ENCODE data around the gene GPR161.

Gene GPR161

DNA sequence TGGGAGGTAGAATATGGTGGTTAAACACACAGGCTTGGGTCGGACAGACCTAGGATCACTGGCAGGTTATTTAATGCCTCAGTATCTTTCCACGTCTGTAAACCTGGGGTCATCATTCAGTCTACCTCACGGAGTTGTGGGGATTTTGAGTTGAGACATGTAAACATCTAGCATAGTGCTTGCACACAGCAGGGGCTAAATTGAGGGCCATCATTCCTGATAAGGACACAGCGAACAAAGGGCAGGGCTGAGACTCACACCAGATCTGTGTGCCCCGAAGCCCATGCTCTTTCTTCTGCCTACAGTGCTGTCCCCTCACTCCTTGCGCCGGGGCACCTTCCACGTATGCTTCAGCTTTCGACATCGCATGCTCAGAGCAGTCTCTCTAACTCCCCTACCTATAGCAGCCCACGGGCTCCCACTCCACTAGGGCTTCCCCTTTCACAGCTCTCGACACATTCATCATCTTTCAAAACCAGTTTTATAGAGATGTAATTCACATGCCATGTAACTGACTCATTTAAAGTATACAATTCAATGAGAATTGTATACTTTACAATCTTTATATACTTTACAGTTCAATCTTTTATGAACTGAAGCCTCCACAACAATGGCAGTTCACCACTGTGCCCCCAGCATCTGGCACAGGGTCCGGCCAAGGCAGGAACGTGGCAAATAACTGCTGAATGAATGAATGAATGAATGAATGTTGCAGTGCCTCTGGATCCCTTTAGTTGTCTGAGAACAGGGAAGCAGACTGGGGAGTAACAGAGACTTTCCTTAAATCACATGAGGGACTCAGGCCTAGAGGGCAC, 48.0 kb downstream of the GPR161 start:
- Mint-ChIP-seq H3K27me3 (peaks cover 1% of the 10 kb centered on the region), H3K9me3 (no peaks in the 10 kb centered on the region), H3K4me3 (no peak overlapping the region), H3K36me3 (no peaks in the 10 kb centered on the region), H3K4me1 (no peaks in the 10 kb centered on the region), H3K27ac (no peak overlapping the region)

DNA sequence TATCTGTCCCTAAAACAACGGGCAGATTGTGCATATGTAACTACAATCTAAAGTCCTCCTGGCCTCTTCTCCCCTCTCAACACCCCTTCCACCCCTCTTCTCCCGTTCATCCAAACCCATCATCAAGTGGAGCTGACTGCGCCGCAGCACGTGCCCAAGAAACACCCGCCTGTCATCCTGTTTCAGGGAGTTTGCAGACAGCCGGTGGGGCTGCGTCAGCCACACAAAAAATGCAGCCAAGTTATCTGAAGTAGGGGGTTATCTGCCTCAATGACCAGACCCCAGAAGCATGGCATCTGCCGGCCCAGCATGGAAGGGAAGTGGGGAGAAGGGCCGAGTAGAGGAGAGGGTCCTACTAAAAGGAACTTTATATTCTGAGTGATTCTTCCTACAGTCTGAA, 49.0 kb downstream of the GPR161 start:
- Mint-ChIP-seq H3K27ac (no peak overlapping the region), H3K4me1 (no peaks in the 10 kb centered on the region), H3K9me3 (no peaks in the 10 kb centered on the region), H3K4me3 (no peak overlapping the region), H3K36me3 (no peaks in the 10 kb centered on the region), H3K27me3 (peaks cover 1% of the 10 kb centered on the region)

DNA sequence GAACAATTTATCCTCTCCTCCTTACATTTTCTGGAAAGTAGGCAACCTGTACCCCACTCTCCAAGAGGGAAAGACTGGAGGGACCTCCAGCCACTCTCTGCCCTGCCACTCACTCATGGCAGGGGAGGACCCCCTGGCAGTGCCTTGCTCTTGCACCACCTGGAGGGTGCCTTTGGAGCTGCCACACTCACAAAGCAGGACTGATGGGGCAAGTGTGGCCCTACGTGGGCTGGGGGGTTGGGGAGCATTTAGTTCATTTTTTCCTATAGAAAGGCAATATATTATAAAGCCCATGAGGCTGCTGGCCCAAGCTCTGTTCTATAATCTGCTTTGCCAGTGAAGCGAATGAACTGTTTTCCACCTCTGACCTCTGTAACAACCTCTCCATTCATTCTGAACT, 50.3 kb downstream of the GPR161 start:
- no peak overlapping the region for H3K4me3 Mint-ChIP-seq
- H3K9me3 Mint-ChIP-seq, result no peaks in the 10 kb centered on the region
- no peaks in the 10 kb centered on the region for H3K4me1 Mint-ChIP-seq
- no peaks in the 10 kb centered on the region for H3K36me3 Mint-ChIP-seq
- H3K27me3 Mint-ChIP-seq, result peaks cover 1% of the 10 kb centered on the region
- H3K27ac Mint-ChIP-seq, result no peak overlapping the region

DNA sequence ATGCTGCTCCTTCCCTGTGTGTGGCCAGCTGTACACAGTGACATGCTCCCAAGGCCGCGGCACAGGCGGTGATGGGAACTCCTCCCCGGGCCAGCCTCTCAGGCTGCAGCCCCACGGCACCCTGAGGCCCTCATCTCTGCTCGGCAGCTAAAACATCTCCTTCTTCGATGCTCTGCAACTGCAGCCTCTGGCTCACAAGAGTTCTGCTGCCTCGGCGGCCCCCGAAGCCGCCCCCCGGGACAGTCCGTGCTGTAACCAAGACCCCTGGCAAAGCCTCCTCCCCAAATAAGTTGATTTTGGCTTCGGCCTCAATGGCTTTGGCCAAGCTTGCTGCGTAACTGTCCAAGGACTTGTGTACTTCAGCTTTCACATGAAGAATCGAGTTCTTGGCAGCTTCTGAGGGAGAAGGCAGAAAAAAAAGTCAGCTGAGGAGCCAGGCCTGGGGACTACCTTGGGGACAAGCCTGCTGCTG, 51.3 kb downstream of the GPR161 start:
- Mint-ChIP-seq H3K4me3 (no peak overlapping the region), H3K36me3 (no peaks in the 10 kb centered on the region), H3K27me3 (peaks cover 1% of the 10 kb centered on the region), H3K9me3 (no peaks in the 10 kb centered on the region), H3K4me1 (no peaks in the 10 kb centered on the region), H3K27ac (no peak overlapping the region)

DNA sequence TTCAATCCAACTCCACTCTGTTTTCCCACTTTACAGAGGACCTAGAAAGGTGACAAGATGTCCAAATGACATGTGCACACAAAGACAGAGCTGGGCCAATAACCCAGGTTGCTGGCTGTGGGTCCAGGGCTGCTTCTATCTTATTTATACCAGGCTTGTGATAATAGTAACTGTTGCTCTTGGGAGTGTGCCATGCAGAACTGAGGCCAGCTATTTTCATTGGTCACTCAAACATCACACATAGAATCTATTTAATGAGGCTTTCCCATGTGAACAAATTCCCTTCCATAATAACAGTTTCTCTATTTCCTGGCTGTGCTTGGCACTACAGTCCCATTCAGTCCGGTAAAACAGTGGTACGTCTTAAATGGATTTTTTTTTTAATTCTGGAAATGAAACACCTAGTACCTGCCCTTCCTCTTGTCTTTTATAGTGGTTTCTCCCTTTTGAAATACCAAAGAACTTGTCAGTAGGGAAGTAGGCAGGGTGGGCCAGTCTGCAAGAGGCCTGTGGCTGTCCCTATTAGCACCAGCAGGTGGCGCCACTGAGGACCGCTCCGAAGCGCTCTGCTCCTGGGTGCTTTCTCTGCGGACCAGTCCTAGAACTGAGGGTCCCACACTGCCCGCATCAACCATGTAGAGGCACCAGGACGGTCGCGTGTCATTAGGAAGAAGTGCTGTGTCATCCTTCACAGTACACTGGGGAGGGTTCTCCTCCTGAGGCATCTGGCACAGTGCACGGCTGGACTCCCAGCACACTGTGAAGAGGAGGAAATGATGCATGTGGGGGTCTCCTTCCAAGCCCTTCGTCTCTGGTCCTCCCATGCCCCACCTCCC, 52.1 kb downstream of the GPR161 start:
- Mint-ChIP-seq H3K9me3 (no peaks in the 10 kb centered on the region), H3K4me3 (no peak overlapping the region), H3K36me3 (no peaks in the 10 kb centered on the region), H3K27ac (no peak overlapping the region), H3K4me1 (no peaks in the 10 kb centered on the region), H3K27me3 (no peaks in the 10 kb centered on the region)

DNA sequence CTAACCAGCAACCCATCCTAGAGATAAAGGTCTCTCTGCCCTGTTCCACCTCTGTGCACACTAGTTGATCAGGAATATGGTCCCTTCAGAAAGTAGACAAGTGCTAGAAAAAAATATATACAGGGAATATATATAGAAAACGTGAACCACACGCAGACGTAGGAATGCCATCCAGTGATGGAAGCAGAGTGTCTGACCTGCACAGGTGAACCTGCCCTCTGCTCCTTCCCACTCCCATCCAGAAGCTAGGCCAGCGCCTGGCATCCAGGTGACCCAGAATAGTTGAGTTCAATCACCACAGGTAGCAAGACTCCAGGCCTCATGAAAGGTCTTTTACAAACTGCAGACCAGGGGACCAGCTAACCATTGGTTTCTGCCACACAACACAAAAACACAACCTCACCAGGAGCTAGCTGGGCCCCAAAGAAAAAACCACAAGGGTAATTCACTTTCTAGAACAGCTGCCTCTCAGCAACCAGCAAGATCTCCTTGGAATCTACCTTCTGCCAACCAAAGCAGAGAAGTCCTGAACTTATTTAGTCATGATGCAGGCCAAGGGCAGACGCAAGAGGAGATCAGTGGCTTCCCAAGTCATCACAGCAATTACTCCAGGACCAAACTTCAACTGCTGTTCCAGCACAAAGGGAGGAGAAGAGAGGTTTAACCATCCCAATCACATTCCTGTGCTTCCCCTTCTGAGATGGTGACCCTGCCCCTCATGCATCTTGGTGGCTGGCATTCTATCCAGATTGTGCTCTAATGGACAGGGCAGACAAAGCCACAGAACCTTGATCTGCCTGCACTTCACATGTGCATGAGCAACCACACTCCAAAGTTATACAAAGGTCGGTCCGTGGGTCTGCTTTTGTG, 53.0 kb downstream of the GPR161 start:
- no peak overlapping the region for H3K27ac Mint-ChIP-seq
- H3K9me3 Mint-ChIP-seq, result no peaks in the 10 kb centered on the region

DNA sequence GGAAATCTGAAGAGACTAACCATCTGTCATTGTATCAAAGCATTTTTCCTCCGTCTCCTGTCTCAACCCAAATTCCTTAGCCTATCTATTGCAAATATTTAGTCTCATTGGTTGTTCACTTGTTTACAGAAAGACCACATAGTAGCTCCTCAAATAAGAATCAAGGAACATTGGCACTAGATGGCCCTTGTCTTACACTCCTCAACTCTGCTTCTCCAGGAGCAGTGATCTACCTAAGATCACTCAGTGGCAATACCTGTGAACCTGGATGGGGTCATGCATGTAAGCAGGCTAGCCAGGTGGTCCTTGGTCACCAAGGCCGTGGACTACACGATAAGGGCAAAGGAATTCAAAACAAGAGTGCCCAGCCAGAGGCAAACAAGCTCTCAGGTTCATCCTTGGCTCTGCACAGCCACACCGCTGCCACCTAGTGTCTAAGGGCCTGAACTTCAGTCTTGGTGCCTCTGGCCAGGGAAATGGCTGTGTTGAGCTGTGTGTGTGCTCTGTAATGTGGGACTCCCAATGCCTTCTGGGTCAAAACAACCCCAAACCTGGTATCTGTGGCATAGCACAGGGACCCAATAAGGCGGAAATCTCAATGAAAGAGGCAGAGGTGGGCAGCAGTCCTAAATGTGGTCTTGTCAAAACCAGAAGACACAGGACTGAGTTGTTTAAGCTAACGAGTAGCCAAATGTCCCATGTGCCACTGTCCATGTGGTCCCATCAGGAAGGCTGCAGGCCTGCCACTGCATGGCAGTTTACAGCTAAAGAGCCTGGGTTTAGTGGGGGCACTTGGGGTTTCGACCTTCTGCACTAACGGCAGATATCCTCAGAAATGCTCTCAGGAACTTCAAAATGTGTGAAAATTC, 54.5 kb downstream of the GPR161 start:
- Mint-ChIP-seq H3K4me1 (no peaks in the 10 kb centered on the region), H3K36me3 (no peaks in the 10 kb centered on the region), H3K9me3 (no peaks in the 10 kb centered on the region), H3K4me3 (no peak overlapping the region), H3K27ac (no peak overlapping the region), H3K27me3 (no peaks in the 10 kb centered on the region)

More for the DNA sequence above, 53.0 kb downstream of the GPR161 start:
- no peaks in the 10 kb centered on the region for H3K27me3 Mint-ChIP-seq
- H3K4me1 Mint-ChIP-seq, result no peaks in the 10 kb centered on the region
- no peak overlapping the region for H3K4me3 Mint-ChIP-seq
- no peaks in the 10 kb centered on the region for H3K36me3 Mint-ChIP-seq

DNA sequence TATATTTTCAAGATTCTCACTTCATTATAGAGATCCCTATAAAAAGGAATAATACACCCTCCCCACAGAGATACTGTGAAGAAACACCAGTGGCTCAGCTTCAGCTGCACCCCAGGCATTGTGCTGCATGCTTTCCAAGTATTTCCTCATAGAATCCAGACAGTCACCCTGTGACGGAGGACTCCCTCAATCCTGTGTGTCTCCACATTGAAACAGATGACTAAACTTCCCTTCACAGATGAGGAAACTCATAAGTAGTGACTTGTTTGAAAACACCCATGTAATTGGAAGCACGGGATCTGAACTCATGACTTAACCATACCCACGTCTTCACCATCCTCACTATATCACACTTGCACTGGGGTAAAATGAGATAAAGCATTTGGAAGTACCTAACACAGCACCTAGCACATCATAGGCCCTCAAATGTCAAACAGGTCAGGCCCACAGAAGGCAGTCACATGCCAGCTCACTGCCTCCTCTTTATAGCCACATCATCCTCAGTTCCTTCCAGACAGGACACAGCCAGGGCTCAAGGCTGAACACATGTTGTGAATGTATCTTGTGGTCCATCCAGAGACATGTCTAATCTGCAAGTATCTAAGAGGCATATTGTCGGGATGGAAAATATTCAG, 55.2 kb downstream of the GPR161 start:
- H3K4me3 Mint-ChIP-seq, result no peak overlapping the region
- no peak overlapping the region for H3K27ac Mint-ChIP-seq

DNA sequence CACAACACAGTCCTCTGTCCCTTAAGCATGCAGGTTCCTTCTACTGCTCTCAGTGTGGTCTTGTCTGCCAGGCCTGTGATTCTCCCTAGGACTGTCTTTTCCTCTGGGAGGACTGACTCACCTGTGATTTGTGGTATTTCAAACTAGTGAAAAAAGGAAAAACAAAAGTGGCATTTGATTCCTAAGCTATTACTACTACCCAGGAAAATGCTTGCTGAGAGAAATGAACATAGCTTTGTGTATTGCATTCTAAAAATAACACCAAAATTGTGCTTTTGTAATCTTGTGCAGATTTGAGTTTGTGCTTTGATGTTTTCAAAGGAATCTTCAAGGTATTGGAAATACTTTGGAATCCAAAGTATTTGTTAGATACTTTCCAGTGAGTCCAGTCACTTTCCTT, 57.0 kb downstream of the GPR161 start:
- H3K4me3 Mint-ChIP-seq, result no peak overlapping the region
- H3K27me3 Mint-ChIP-seq, result no peaks in the 10 kb centered on the region
- no peaks in the 10 kb centered on the region for H3K4me1 Mint-ChIP-seq
- no peaks in the 10 kb centered on the region for H3K9me3 Mint-ChIP-seq
- H3K27ac Mint-ChIP-seq, result no peak overlapping the region
- H3K36me3 Mint-ChIP-seq, result peaks cover 6% of the 10 kb centered on the region

More for the DNA sequence above, 55.2 kb downstream of the GPR161 start:
- no peaks in the 10 kb centered on the region for H3K4me1 Mint-ChIP-seq
- H3K9me3 Mint-ChIP-seq, result no peaks in the 10 kb centered on the region
- peaks cover 3% of the 10 kb centered on the region for H3K36me3 Mint-ChIP-seq
- H3K27me3 Mint-ChIP-seq, result no peaks in the 10 kb centered on the region

DNA sequence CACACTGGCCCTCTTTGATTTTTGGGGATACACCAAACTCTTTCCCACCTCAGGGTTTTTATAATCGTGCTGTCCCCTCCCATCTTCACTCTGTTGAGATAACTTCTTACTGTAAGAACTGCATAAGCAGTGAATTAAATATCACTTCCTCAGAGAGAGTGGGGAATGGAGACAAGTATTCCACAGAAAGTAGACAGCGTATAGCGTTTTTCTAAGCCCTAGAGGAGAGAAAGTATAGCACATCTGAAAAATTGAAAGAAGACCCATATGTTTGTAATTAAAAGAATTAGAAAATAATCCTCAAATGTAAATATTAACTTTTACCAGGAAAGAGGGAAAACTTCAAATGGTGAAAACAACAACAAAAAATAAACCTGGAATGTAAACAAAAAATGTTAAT, 67.3 kb downstream of the GPR161 start:
- Mint-ChIP-seq H3K36me3 (peaks cover 18% of the 10 kb centered on the region), H3K4me3 (no peak overlapping the region), H3K4me1 (no peaks in the 10 kb centered on the region), H3K9me3 (no peaks in the 10 kb centered on the region), H3K27ac (no peak overlapping the region), H3K27me3 (no peaks in the 10 kb centered on the region)

DNA sequence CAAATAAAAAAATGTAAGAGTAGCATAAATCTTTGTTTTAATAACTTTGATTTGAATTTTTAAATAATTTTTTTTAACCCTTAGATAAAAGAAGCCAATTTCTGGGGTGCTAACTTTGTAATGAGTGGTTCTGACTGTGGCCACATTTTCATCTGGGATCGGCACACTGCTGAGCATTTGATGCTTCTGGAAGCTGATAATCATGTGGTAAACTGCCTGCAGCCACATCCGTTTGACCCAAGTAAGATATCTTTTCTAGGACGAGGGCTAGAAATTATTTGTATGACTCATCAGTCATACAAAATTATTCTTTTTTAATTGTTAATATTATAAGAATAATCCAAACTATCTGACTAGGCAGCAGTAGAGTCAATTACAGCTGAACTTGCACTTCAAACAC, 71.2 kb downstream of the GPR161 start:
- H3K4me3 Mint-ChIP-seq, result no peak overlapping the region
- no peak overlapping the region for H3K27ac Mint-ChIP-seq
- no peaks in the 10 kb centered on the region for H3K27me3 Mint-ChIP-seq
- peaks cover 16% of the 10 kb centered on the region for H3K36me3 Mint-ChIP-seq
- H3K4me1 Mint-ChIP-seq, result no peaks in the 10 kb centered on the region
- no peaks in the 10 kb centered on the region for H3K9me3 Mint-ChIP-seq

DNA sequence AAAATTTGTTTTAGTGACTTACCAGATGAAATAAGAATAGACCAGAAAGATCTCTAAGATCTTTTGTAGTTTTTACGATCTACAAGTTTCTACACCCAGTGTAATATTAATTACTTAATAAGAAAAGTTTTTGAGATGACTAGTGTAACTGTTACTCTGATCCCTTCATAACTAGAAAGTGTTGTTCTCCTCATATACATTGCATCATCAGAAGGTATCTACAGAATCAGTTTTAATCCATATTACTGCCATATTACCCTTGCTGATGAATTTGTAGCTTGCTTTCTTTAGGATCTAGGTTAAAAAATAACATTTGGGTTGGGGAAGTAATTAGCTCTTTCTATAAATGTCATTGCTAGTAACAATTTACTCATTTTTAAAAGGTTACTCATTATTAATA, 72.5 kb downstream of the GPR161 start:
- H3K36me3 Mint-ChIP-seq, result peaks cover 16% of the 10 kb centered on the region

DNA sequence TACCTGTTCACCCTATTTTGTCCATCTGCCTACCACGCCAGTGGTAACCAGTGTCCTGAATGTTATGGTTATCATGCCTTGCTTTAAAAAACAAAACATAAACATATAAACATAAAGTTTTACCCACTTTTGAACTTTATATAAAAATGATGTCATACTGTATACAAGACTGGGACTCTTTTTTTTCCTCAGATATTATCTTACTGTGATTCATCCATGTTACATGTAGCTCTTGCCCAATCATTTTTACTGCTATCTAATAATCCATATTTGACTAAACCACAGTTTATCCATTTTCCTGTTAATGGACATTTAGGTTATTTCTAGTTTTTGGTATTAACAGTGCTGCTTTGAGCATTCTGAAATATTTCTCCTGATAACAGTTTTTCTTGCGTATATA, 78.8 kb downstream of the GPR161 start:
- Mint-ChIP-seq H3K27me3 (no peaks in the 10 kb centered on the region), H3K4me1 (no peaks in the 10 kb centered on the region), H3K4me3 (no peak overlapping the region), H3K9me3 (no peaks in the 10 kb centered on the region), H3K27ac (no peak overlapping the region), H3K36me3 (peaks cover 7% of the 10 kb centered on the region)

More for the DNA sequence above, 72.5 kb downstream of the GPR161 start:
- Mint-ChIP-seq H3K4me3 (no peak overlapping the region), H3K27ac (no peak overlapping the region), H3K27me3 (no peaks in the 10 kb centered on the region), H3K9me3 (no peaks in the 10 kb centered on the region), H3K4me1 (no peaks in the 10 kb centered on the region)

DNA sequence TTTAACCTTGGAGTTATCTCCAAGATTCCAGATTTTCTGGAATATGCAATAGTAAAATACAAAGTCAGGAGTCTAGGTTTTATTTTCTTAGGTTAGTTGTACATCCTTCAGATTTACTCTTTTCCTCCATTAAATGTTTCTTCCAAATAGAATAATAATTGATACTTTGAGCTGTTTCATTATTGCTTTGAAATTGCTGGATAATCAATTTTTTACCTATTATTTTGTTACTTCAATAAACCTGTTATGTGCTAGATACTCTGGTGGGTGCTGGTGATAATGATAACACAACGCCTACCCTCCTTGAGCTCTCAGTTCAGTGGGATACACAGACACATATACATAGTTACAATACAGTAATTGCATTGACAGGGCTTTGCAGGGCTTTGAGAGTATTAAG, 79.4 kb downstream of the GPR161 start:
- Mint-ChIP-seq H3K9me3 (no peaks in the 10 kb centered on the region), H3K27ac (no peak overlapping the region), H3K4me3 (no peak overlapping the region), H3K36me3 (peaks cover 7% of the 10 kb centered on the region), H3K4me1 (no peaks in the 10 kb centered on the region), H3K27me3 (no peaks in the 10 kb centered on the region)
